Calu3 (cell line): ENCODE measurements around the gene IGFBP2. TPM values are rescaled to one million over a fixed set of nuclear protein-coding genes. Genes with fewer than 3 reads are reported as not detected.

Source experiments
- BruUV-seq: library from RNA; stranded (reverse); fragments of 400-500 nt; replicated peaks from 2 replicates; lab custom pipeline; 2021; lab: Mats Ljungman, UMichigan
- CTCF ChIA-PET: fragments of 300-600 bp; sonication (Branson Sonifier 250); formaldehyde crosslinking; loops from one replicate; lab custom pipeline; 2022; ENCODE audit warnings: antibody characterized with exemption; lab: Charles Lee
- DNase-seq: peaks from one replicate; pipeline ENCODE4 v3.0.0; 2022
- H3K27ac Mint-ChIP-seq: one replicate; pipeline ENCODE4 v1.8.0; 2022; ENCODE audit warnings: mixed read lengths; ENCODE audit not compliant: unreplicated experiment
- H3K27me3 Mint-ChIP-seq: one replicate; pipeline ENCODE4 v1.8.0; 2022; ENCODE audit warnings: mixed read lengths; ENCODE audit not compliant: unreplicated experiment
- H3K36me3 Mint-ChIP-seq: one replicate; pipeline ENCODE4 v1.8.0; 2022; ENCODE audit warnings: mild to moderate bottlenecking, moderate library complexity, mixed read lengths; ENCODE audit not compliant: insufficient read depth, unreplicated experiment
- H3K4me1 Mint-ChIP-seq: one replicate; pipeline ENCODE4 v1.8.0; 2022; ENCODE audit warnings: mild to moderate bottlenecking, low read depth, mixed read lengths; ENCODE audit not compliant: unreplicated experiment
- H3K4me3 Mint-ChIP-seq: one replicate; pipeline ENCODE4 v1.8.0; 2022; ENCODE audit warnings: mild to moderate bottlenecking, low read depth, moderate library complexity, mixed read lengths; ENCODE audit not compliant: unreplicated experiment
- H3K9me3 Mint-ChIP-seq: one replicate; pipeline ENCODE4 v1.8.0; 2022; ENCODE audit warnings: low read depth, mixed read lengths; ENCODE audit not compliant: unreplicated experiment
- CTCF ChIP-seq: fragments of 200-600 bp; IDR thresholded peaks from one replicate; pipeline ENCODE4 v1.8.0; 2022; ENCODE audit warnings: antibody characterized with exemption; ENCODE audit not compliant: unreplicated experiment
- intact Hi-C: fragments of 100-400 bp; cut with micrococcal nuclease; formaldehyde crosslinking; loops from one replicate; pipeline ENCODE4 v1.10.0; 2022; ENCODE audit not compliant: unreplicated experiment
- total RNA-seq: library from RNA; stranded (reverse); gene quantifications from 2 replicates; pipeline ENCODE4 v1.2.3, GENCODE V29; 2022

Gene IGFBP2
- total RNA-seq, 1 experiment from 2014 or later, result 175 TPM

DNA sequence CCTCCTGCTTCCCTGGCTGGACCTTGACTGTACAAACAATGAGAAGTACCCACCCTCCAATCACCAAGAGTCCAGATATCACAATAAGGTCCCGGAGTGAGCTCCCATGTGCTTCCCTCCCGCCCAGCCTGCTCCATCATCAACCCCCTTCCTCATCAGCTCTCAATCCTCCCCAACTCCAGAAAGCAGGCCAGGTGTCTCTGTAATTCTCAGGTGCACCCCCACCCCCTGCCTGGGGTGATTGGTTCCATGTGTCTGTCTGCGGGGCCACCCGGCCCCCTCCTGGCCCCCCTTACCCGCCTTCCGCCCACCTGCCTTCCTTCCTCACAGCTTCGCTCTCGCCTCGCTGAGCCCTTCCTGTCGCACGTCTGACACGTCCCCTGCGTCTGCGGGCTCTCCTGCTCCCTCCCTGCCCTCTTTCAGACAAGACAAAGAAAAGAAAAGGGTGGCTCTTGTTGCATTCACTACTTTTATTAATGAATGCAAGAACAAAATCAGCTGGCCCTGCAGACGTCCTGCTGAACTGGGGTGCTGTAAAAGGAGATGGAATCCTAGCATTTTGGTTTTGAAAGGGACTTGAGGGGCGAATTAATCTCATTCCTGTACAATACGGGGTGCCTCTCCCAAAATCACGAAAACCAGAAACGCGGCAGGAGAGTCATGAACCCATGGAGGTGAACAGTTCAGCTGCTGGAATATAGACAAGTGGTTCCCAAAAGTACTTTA is 26.5 kb upstream of the IGFBP2 start:
- intact Hi-C loops, result no loop called here
- Mint-ChIP-seq H3K4me3 (no peak overlapping the region), H3K36me3 (no peaks in the 10 kb centered on the region), H3K9me3 (peaks cover 2% of the 10 kb centered on the region), H3K4me1 (peaks cover 24% of the 10 kb centered on the region), H3K27ac (no peak overlapping the region), H3K27me3 (peaks cover 34% of the 10 kb centered on the region)
- BruUV-seq, result no TSS peak
- no peak for DNase-seq
- CTCF ChIA-PET, result no interaction called here
- no peak for TF ChIP-seq CTCF

GRCh38 chr2:216607277-216607560 is 26.0 kb upstream of the IGFBP2 start:
- Mint-ChIP-seq H3K4me3 (no peak overlapping the region), H3K27me3 (peaks cover 39% of the 10 kb centered on the region), H3K4me1 (peaks cover 23% of the 10 kb centered on the region), H3K27ac (no peak overlapping the region), H3K36me3 (no peaks in the 10 kb centered on the region), H3K9me3 (peaks cover 2% of the 10 kb centered on the region)
- no TSS peak for BruUV-seq
- no peak for DNase-seq
- CTCF ChIA-PET, result no interaction called here
- intact Hi-C loops, result no loop called here
- TF ChIP-seq CTCF, result no peak

DNA sequence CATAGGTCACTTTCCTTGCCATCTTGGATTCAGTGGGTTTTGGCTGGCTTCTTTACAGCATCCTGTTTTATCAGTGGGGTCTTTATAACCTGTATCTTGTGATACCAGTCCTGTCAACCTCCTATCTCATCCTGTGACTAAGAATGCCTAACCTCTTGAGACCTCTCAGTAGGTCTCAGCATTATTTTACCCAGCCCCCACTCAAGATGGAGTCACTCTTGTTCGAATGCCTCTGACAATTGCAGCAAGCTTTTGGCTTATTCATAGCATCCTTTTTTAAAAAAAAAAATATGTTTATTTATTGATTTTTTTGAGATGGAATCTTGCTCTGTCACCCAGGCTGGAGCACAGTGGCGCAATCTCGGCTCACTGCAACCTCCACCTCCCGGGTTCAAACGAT is 24.7 kb upstream of the IGFBP2 start:
- no TSS peak for BruUV-seq
- peaks cover 41% of the 10 kb centered on the region for H3K27me3 Mint-ChIP-seq
- intact Hi-C loops, result no loop called here
- H3K27ac Mint-ChIP-seq, result no peak overlapping the region
- peaks cover 2% of the 10 kb centered on the region for H3K9me3 Mint-ChIP-seq
- H3K36me3 Mint-ChIP-seq, result no peaks in the 10 kb centered on the region
- no peak for TF ChIP-seq CTCF
- no peak overlapping the region for H3K4me3 Mint-ChIP-seq
- CTCF ChIA-PET, result interaction anchor here (0.6 kb wide), 1 partner anchor 1339 kb away, joined by 3 read pairs; no protein-coding TSS in a partner anchor
- H3K4me1 Mint-ChIP-seq, result peaks cover 12% of the 10 kb centered on the region
- no peak for DNase-seq

DNA sequence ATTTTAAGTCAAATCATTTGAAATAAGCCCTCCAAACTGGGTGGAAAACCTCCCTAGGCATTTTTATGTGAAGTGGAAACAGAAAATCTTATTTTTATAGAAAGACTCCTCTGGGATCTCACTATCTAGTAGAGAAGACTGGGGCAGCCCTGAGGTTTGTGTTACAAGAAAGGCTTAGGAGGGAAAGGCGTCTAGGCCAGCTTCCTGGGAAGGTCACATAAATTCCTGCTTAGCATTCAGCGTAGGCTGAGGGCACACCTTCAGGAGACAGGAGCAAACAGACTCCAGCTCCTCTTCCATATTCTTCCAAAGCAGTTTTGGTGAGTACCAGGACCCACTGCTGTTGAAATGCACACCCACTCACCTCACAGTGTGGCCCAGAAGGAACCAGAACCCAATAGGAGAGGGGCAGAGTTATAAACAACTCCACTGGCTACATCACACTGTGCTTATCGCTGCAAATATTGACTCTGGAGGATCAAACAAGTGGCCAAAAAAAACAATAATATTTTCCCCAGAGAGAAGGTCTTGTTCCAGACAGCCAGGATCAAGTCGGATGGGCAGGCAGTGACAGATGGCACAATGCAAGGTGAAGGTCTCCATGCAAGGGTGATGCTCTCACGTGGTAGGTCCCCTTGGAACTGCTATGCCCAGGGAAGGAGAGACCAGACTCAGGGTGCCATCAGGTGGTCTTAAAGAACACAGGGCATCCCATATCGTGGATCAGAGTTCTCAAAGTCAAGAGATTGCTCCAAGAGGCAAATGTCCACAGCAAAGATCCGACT is 17.7 kb upstream of the IGFBP2 start:
- Mint-ChIP-seq H3K27me3 (peaks cover 17% of the 10 kb centered on the region), H3K9me3 (no peaks in the 10 kb centered on the region), H3K4me3 (no peak overlapping the region), H3K4me1 (no peaks in the 10 kb centered on the region), H3K36me3 (no peaks in the 10 kb centered on the region), H3K27ac (no peak overlapping the region)
- intact Hi-C loops, result no loop called here
- TF ChIP-seq CTCF, result no peak
- BruUV-seq, result no TSS peak
- CTCF ChIA-PET, result no interaction called here
- no peak for DNase-seq
